Esophagus muscularis mucosa (tissue), 4 donors: Measurements from ENCODE around the gene UNKL. TPM values are rescaled to one million over a fixed set of nuclear protein-coding genes. Genes with fewer than 3 reads are reported as not detected.

ENCODE experiments used
- DNase-seq: peaks from one replicate; pipeline ENCODE4 v3.0.0-alpha.2; 2017; ENCODE audit errors: extremely low spot score
- H3K27ac ChIP-seq, 4 donors: fragments of 200-600 bp; sonication (generic); replicated peaks in 1 of 4; 1 replicate in 3 of 4; 2 replicates in 1 of 4; pipeline ENCODE4 v1.5.1; 2016 to 2019; ENCODE audit warnings: mild to moderate bottlenecking in 1 of 4
- H3K27me3 ChIP-seq, 4 donors: fragments of 200-600 bp; sonication (generic); one replicate each; pipeline versions ENCODE4 v1.5.1 to v1.6.0; 2016 to 2019
- H3K36me3 ChIP-seq, 4 donors: fragments of 200-600 bp; sonication (generic); one replicate each; pipeline ENCODE4 v1.5.1; 2016 to 2019
- H3K4me1 ChIP-seq, 4 donors: fragments of 200-600 bp; sonication (generic); one replicate each; pipeline ENCODE4 v1.5.1; 2016 to 2019
- H3K4me3 ChIP-seq, 4 donors: fragments of 200-600 bp; sonication (generic); 1 replicate in 2 of 4; 2 replicates in 2 of 4; pipeline ENCODE4 v1.5.1; 2016 to 2019; ENCODE audit warnings: mild to moderate bottlenecking in 4 of 4, moderate library complexity in 1 of 4
- H3K9me3 ChIP-seq, 4 donors: fragments of 200-600 bp; sonication (generic); 1 replicate in 3 of 4; 2 replicates in 1 of 4; pipeline ENCODE4 v1.5.1; 2016 to 2019
- CTCF ChIP-seq, 3 experiments: fragments of 200-600 bp in 2 of 3; fragments of 450-650 bp in 1 of 3; sonication (generic) in 2 of 3; IDR thresholded peaks; one replicate each; pipeline ENCODE4 v1.5.1; 2017 to 2019; ENCODE audit warnings: antibody characterized with exemption in 3 of 3, mild to moderate bottlenecking in 2 of 3, moderate library complexity in 1 of 3
- EP300 ChIP-seq: sonication (generic); formaldehyde crosslinking; IDR thresholded peaks from one replicate; pipeline ENCODE4 v1.6.1; 2017; ENCODE audit warnings: antibody characterized with exemption
- POLR2A ChIP-seq: fragments of 450-650 bp; IDR thresholded peaks from one replicate; pipeline ENCODE4 v1.6.1; 2017; ENCODE audit warnings: antibody characterized with exemption, moderate library complexity, mild to moderate bottlenecking, low read depth
- POLR2AphosphoS5 ChIP-seq, 2 donors: sonication (generic); formaldehyde crosslinking; IDR thresholded peaks; one replicate each; pipeline ENCODE4 v1.6.1; 2017; ENCODE audit warnings: antibody characterized with exemption in 2 of 2
- WGBS: methylation state at CpG from one replicate; pipeline ENCODE4 v1.1.5; 2018; 5-methylcytosine and 5-hydroxymethylcytosine counted together
- intact Hi-C: fragments of 100-400 bp; cut with DNase I; formaldehyde crosslinking; loops from one replicate; pipeline ENCODE4 v1.15.1; 2023
- total RNA-seq, 4 donors: library from RNA; depleted of rRNA; stranded (reverse); fragments of >200 nt; gene quantifications; one replicate each; pipeline versions ENCODE4 v1.1.0 to v1.2.1, GENCODE V29; 2016

UNKL gene
- total RNA-seq, 4 donors from 2014 or later = 9.3 to 23.7 (median 16.5) TPM

GRCh38 chr16:1430214-1430758, 15.8 kb upstream of the UNKL start:
- peaks cover 0 to 47% (median 0%) of the 10 kb centered on the region in 4 donors for H3K27me3 ChIP-seq
- no peak for TF ChIP-seq CTCF (IDR thresholded peaks at IDR 0.05)
- H3K27ac ChIP-seq = no peak overlapping the region
- no peaks in the 10 kb centered on the region for H3K9me3 ChIP-seq
- no peak for DNase-seq
- H3K36me3 ChIP-seq = no peaks in the 10 kb centered on the region
- WGBS = 60% methylated on average over 1 of the region's 14 CpGs
- intact Hi-C loops = no loop called here
- H3K4me1 ChIP-seq = peaks cover 0 to 9% (median 7%) of the 10 kb centered on the region in 4 donors
- H3K4me3 ChIP-seq = no peak overlapping the region

- intact Hi-C loops = no loop called here
- WGBS = 97% methylated on average over 7 of the region's 13 CpGs
Observed at GRCh38 chr16:1429631-1430030, 15.1 kb upstream of the UNKL start.

GRCh38 chr16:1429012-1429411, 14.5 kb upstream of the UNKL start:
- intact Hi-C loops = no loop called here

More at GRCh38 chr16:1429631-1430030, 15.1 kb upstream of the UNKL start:
- H3K9me3 ChIP-seq = no peaks in the 10 kb centered on the region
- TF ChIP-seq POLR2AphosphoS5 (IDR thresholded peaks at IDR 0.05) (no peak), POLR2A (no peak), EP300 (no peak), CTCF (IDR thresholded peaks at IDR 0.05) (no peak)
- no peak overlapping the region for H3K4me3 ChIP-seq
- H3K4me1 ChIP-seq = peaks cover 0 to 9% (median 7%) of the 10 kb centered on the region in 4 donors
- no peaks in the 10 kb centered on the region for H3K36me3 ChIP-seq
- no peak overlapping the region for H3K27ac ChIP-seq
- DNase-seq = no peak
- peaks cover 0 to 47% (median 0%) of the 10 kb centered on the region in 4 donors for H3K27me3 ChIP-seq

GRCh38 chr16:1428511-1428910, 14.0 kb upstream of the UNKL start:
- Histone ChIP-seq H3K27me3 (peaks cover 0 to 41% (median 0%) of the 10 kb centered on the region in 4 donors), H3K4me1 (peaks cover 0 to 9% (median 7%) of the 10 kb centered on the region in 4 donors), H3K4me3 (no peak overlapping the region), H3K27ac (no peak overlapping the region), H3K36me3 (no peaks in the 10 kb centered on the region), H3K9me3 (no peaks in the 10 kb centered on the region)
- TF ChIP-seq POLR2A (no peak), POLR2AphosphoS5 (IDR thresholded peaks at IDR 0.05) (no peak), CTCF (IDR thresholded peaks at IDR 0.05) (peak in 2 of 3 experiments; percentile 20 to 29), EP300 (no peak)
- intact Hi-C loops = no loop called here
- no peak for DNase-seq
- WGBS = 21% methylated on average over 12 of the region's 21 CpGs

More at GRCh38 chr16:1429012-1429411, 14.5 kb upstream of the UNKL start:
- Histone ChIP-seq H3K4me3 (no peak overlapping the region), H3K36me3 (no peaks in the 10 kb centered on the region), H3K27me3 (peaks cover 0 to 46% (median 0%) of the 10 kb centered on the region in 4 donors), H3K9me3 (no peaks in the 10 kb centered on the region), H3K27ac (no peak overlapping the region), H3K4me1 (peaks cover 0 to 9% (median 7%) of the 10 kb centered on the region in 4 donors)
- TF ChIP-seq EP300 = no peak
- TF ChIP-seq CTCF (IDR thresholded peaks at IDR 0.05) = no peak
- TF ChIP-seq POLR2AphosphoS5 (IDR thresholded peaks at IDR 0.05) = no peak
- no peak for TF ChIP-seq POLR2A
- DNase-seq = no peak
- no CpG with 5 or more reads among the region's 11 CpGs for WGBS
